K562 (cell line): Measurements from ENCODE around the gene OR51B2. TPM values are rescaled to one million over a fixed set of nuclear protein-coding genes. Genes with fewer than 3 reads are reported as not detected.

ENCODE experiments used
- ATAC-seq: fragments of 200-7000 bp; cut with Tn5 transposase; 3 replicates; pipeline ENCODE4 v1.9.1; 2020; ENCODE audit warnings: moderate library complexity
- BruUV-seq: library from RNA; stranded (reverse); fragments of 400-500 nt; replicated peaks from 2 replicates; lab custom pipeline; 2021; lab: Mats Ljungman, UMichigan
- CTCF ChIA-PET: fragments of 300-600 bp; formaldehyde crosslinking; extraction: SDS; loops from one replicate; lab custom pipeline; 2021; ENCODE audit warnings: low intra/inter-chr PET ratio; lab: Yijun Ruan, JAX
- POLR2A ChIA-PET: fragments of 300-600, 350-650 bp; sonication (Branson Sonifier 250); formaldehyde crosslinking; extraction: SDS; loops from one replicate; lab custom pipeline; 2021; ENCODE audit warnings: antibody characterized with exemption, inconsistent platforms; lab: Yijun Ruan, JAX
- DNase-seq, 4 experiments: peaks; one replicate each; pipeline versions ENCODE4 v3.0.0 to v3.0.0-alpha.2; 2011 to 2018; ENCODE audit warnings: low spot score in 3 of 4, mixed read lengths in 3 of 4; ENCODE audit errors: extremely low read depth in 1 of 4
- FAIRE-seq: peaks from 2 replicates; lab custom pipeline; 2011; peaks lifted over from hg19 to GRCh38; lab: Jason Lieb, UNC
- H2AFZ ChIP-seq: 2 replicates; pipeline ENCODE4 v1.6.0; 2011; ENCODE audit warnings: low read depth, low read length, control low read depth, inconsistent platforms
- H3K27ac ChIP-seq: fragments of 200-600 bp; 3 replicates; pipeline ENCODE4 v1.8.0; 2011; ENCODE audit warnings: low read depth, mild to moderate bottlenecking, control low read depth, inconsistent platforms, low read length, moderate library complexity, mixed read lengths; ENCODE audit errors: extremely low read depth
- H3K27me3 ChIP-seq, 2 experiments: fragments of 300-600 bp in 1 of 2; 2 replicates in 1 of 2; 3 replicates in 1 of 2; pipeline versions ENCODE4 v1.6.0 to v1.8.0; 2011; ENCODE audit warnings: inconsistent platforms in 2 of 2, low read length in 2 of 2, mild to moderate bottlenecking in 1 of 2, mixed read lengths in 1 of 2, moderate library complexity in 1 of 2; ENCODE audit not compliant: control insufficient read depth in 2 of 2, insufficient read depth in 2 of 2
- H3K36me3 ChIP-seq: fragments of 300-600 bp; 3 replicates; pipeline ENCODE4 v1.8.0; 2011; ENCODE audit warnings: mild to moderate bottlenecking, low read length, inconsistent platforms; ENCODE audit not compliant: control insufficient read depth, insufficient read depth
- H3K4me1 ChIP-seq, 2 experiments: fragments of 200-600 bp in 1 of 2; replicated peaks in 1 of 2; 2 replicates in 1 of 2; 3 replicates in 1 of 2; pipeline versions ENCODE4 v1.5.1 to v1.8.0; 2011; ENCODE audit warnings: inconsistent platforms in 2 of 2, low read length in 2 of 2, mild to moderate bottlenecking in 1 of 2, mixed read lengths in 1 of 2, moderate library complexity in 1 of 2; ENCODE audit not compliant: control insufficient read depth in 2 of 2, insufficient read depth in 2 of 2
- H3K4me2 ChIP-seq: 2 replicates; pipeline ENCODE4 v1.6.1; 2011; ENCODE audit warnings: low read length, control low read depth, inconsistent platforms, mixed read lengths; ENCODE audit not compliant: insufficient read depth
- H3K4me3 ChIP-seq: fragments of 200-600 bp; sonication (generic), shearing (Covaris generic); 2 replicates; pipeline ENCODE4 v1.5.1; 2016; ENCODE audit warnings: control low read depth, inconsistent platforms
- H3K79me2 ChIP-seq: fragments of 200-600 bp; 3 replicates; pipeline ENCODE4 v1.8.0; 2011; ENCODE audit warnings: low read length, inconsistent platforms; ENCODE audit not compliant: control insufficient read depth, insufficient read depth
- H3K9ac ChIP-seq, 2 experiments: 2 replicates each; pipeline versions ENCODE4 v1.6.0 to v1.6.1; 2011; ENCODE audit warnings: low read depth in 2 of 2, low read length in 2 of 2, control low read depth in 1 of 2, inconsistent platforms in 1 of 2, mild to moderate bottlenecking in 1 of 2, mixed read lengths in 1 of 2; ENCODE audit not compliant: insufficient read depth in 1 of 2
- H3K9me1 ChIP-seq: one replicate; pipeline ENCODE4 v1.6.0; 2011; ENCODE audit warnings: inconsistent platforms, mild to moderate bottlenecking, low read length, moderate library complexity; ENCODE audit not compliant: control insufficient read depth, insufficient read depth
- H3K9me3 ChIP-seq: replicated peaks from 2 replicates; pipeline ENCODE4 v1.5.1; 2011; ENCODE audit warnings: low read depth, low read length, inconsistent platforms; ENCODE audit not compliant: control insufficient read depth, insufficient read depth
- H4K20me1 ChIP-seq: replicated peaks from 2 replicates; pipeline ENCODE4 v1.6.1; 2011; ENCODE audit warnings: low read length, inconsistent platforms, mixed read lengths; ENCODE audit not compliant: control insufficient read depth, insufficient read depth
- CTBP1 ChIP-seq: fragments of 450-650 bp; IDR thresholded peaks from 2 replicates; pipeline ENCODE4 v1.6.1; 2016; ENCODE audit warnings: borderline replicate concordance
- IRF1 ChIP-seq: sonication (generic); formaldehyde crosslinking; IDR thresholded peaks from 2 replicates; pipeline ENCODE4 v1.8.0; 2022; ENCODE audit warnings: missing genetic modification reagents, mild to moderate bottlenecking, borderline replicate concordance
- NFRKB ChIP-seq: fragments of 450-650 bp; IDR thresholded peaks from 2 replicates; pipeline ENCODE4 v1.6.1; 2016; ENCODE audit warnings: low read depth
- POLR2H ChIP-seq: IDR thresholded peaks from 2 replicates; pipeline ENCODE4 v1.6.1; 2016; ENCODE audit warnings: missing genetic modification characterization, low read depth, mild to moderate bottlenecking, control low read depth, missing compliant biosample characterization, moderate library complexity
- SETDB1 ChIP-seq: IDR thresholded peaks from one replicate; pipeline ENCODE4 v1.6.1; 2012; ENCODE audit warnings: low read length, control low read depth, inconsistent platforms
- TBP ChIP-seq: optimal IDR thresholded peaks from 2 replicates; pipeline ENCODE3; 2011; ENCODE audit warnings: low read depth, low read length, improper control_type of control experiment
- ZNF174 ChIP-seq: fragments of 250-450 bp; sonication (Bioruptor Pico); IDR thresholded peaks from 2 replicates; pipeline ENCODE4 v1.4.0; 2020; ENCODE audit warnings: mild to moderate bottlenecking
- ZNF589 ChIP-seq: fragments of 200-800 bp; sonication (Bioruptor generic); IDR thresholded peaks from 2 replicates; pipeline ENCODE4 v1.6.1; 2016; ENCODE audit warnings: low read depth, missing genetic modification characterization, missing compliant biosample characterization
- WGBS: fragments of 100-300 bp; shearing (Covaris generic); methylation state at CpG from one replicate; pipeline ENCODE4 v1.1.6; 2016; ENCODE audit warnings: low coverage, mixed read lengths; ENCODE audit not compliant: insufficient coverage; ENCODE audit errors: missing lambda C conversion rate; 5-methylcytosine and 5-hydroxymethylcytosine counted together
- in situ Hi-C: fragments of 300-500 bp; cut with MboI; formaldehyde crosslinking; loops from 4 replicates; pipeline ENCODE4 v1.15.0; 2018; ENCODE audit warnings: inconsistent platforms, mixed read lengths
- intact Hi-C: fragments of 100-400 bp; cut with micrococcal nuclease; formaldehyde crosslinking; loops from 2 replicates; pipeline ENCODE4 v1.14.2; 2022
- polyA plus RNA-seq, 8 experiments: library from polyadenylated mRNA; depleted of rRNA in 4 of 8; stranded (reverse) in 5 of 8; unstranded in 3 of 8; fragments of >200 nt; fragmentation: Nextera tagmentation in 2 of 8; fragmentation: Illumina TruSeq in 1 of 8; extraction: Ambion mirVana in 2 of 8; extraction: Trizol in 1 of 8; gene quantifications; 2 replicates each; pipeline versions ENCODE4 v1.2.1 to v1.2.3, GENCODE V29; 2011 to 2014; ENCODE audit warnings: inconsistent platforms in 1 of 8, missing spikeins in 1 of 8
- total RNA-seq, 7 experiments: library from RNA; depleted of rRNA in 6 of 7; stranded (reverse); fragments of >200 nt in 6 of 7; fragmentation: Illumina TruSeq in 2 of 7; extraction: Trizol in 2 of 7; gene quantifications; 2 replicates each; pipeline versions ENCODE4 v1.2.1 to v1.2.3, GENCODE V29; 2011 to 2021; ENCODE audit warnings: low replicate concordance in 1 of 7
- TF ChIP-seq, protein P1 (sequence below): fragments of 450-650 bp; IDR thresholded peaks from 2 replicates; pipeline ENCODE4 v1.6.1; 2017; ENCODE audit warnings: antibody characterized with exemption, mild to moderate bottlenecking

OR51B2 gene
- total and polyA plus RNA-seq, 9 of the 15 experiments (the other 6 are each of a cell fraction or from before 2014, with no cell fraction given), result 0.38 to 6.6 (median 4.0) TPM

- H4K20me1 ChIP-seq, result no peaks in the 10 kb centered on the region
- H2AFZ ChIP-seq, result no peak overlapping the region
- no peaks in the 10 kb centered on the region for H3K9me1 ChIP-seq
- FAIRE-seq (no peak), ATAC-seq (no peak), DNase-seq (no peak)
- H3K36me3 ChIP-seq, result peaks cover 36% of the 10 kb centered on the region
- intact Hi-C loops (no loop called here), in situ Hi-C loops (no loop called here)
- no peaks in the 10 kb centered on the region for H3K9me3 ChIP-seq
- peak overlapping the region; percentile 87 for H3K27ac ChIP-seq
- peak overlapping the region; percentile 45 for H3K4me2 ChIP-seq
- TF ChIP-seq ZNF174 (CRISPR knock-in tag) (no peak), NFRKB (no peak), IRF1 (no peak), ZNF589 (CRISPR knock-in tag) (no peak), TBP (no peak), SETDB1 (no peak), CTBP1 (0 out of 2 replicates have a peak, but pooled peaks have one; percentile 9), POLR2H (tag) (no peak)
- TF ChIP-seq, protein P1, sequence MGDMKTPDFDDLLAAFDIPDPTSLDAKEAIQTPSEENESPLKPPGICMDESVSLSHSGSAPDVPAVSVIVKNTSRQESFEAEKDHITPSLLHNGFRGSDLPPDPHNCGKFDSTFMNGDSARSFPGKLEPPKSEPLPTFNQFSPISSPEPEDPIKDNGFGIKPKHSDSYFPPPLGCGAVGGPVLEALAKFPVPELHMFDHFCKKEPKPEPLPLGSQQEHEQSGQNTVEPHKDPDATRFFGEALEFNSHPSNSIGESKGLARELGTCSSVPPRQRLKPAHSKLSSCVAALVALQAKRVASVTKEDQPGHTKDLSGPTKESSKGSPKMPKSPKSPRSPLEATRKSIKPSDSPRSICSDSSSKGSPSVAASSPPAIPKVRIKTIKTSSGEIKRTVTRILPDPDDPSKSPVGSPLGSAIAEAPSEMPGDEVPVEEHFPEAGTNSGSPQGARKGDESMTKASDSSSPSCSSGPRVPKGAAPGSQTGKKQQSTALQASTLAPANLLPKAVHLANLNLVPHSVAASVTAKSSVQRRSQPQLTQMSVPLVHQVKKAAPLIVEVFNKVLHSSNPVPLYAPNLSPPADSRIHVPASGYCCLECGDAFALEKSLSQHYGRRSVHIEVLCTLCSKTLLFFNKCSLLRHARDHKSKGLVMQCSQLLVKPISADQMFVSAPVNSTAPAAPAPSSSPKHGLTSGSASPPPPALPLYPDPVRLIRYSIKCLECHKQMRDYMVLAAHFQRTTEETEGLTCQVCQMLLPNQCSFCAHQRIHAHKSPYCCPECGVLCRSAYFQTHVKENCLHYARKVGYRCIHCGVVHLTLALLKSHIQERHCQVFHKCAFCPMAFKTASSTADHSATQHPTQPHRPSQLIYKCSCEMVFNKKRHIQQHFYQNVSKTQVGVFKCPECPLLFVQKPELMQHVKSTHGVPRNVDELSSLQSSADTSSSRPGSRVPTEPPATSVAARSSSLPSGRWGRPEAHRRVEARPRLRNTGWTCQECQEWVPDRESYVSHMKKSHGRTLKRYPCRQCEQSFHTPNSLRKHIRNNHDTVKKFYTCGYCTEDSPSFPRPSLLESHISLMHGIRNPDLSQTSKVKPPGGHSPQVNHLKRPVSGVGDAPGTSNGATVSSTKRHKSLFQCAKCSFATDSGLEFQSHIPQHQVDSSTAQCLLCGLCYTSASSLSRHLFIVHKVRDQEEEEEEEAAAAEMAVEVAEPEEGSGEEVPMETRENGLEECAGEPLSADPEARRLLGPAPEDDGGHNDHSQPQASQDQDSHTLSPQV, result peak; percentile 70
- WGBS, result 49% methylated on average over 2 of the region's 2 CpGs
- H3K27me3 ChIP-seq, result no peaks in the 10 kb centered on the region
- POLR2A ChIA-PET, result interaction anchor here (0.8 to 7.3 kb wide), 7 partner anchors 8 to 824 kb away, joined by 3 to 55 read pairs (median 5); partner anchors contain the start of gene HBE1
- peak overlapping the region in 1 of 2 experiments; percentile 42; a peak in 1 of 4 replicates for H3K9ac ChIP-seq
- H3K4me3 ChIP-seq, result no peak overlapping the region
- BruUV-seq, result no TSS peak
- CTCF ChIA-PET, result no interaction called here
- H3K79me2 ChIP-seq, result peaks cover 73% of the 10 kb centered on the region
- peaks cover 41 to 85% of the 10 kb centered on the region in 2 experiments for H3K4me1 ChIP-seq
These were observed 47.4 kb downstream of the OR51B2 start for GRCh38 chr11:5276697-5277096.
